ENCODE measurements around the gene GPR50.

The GPR50 gene

DNA sequence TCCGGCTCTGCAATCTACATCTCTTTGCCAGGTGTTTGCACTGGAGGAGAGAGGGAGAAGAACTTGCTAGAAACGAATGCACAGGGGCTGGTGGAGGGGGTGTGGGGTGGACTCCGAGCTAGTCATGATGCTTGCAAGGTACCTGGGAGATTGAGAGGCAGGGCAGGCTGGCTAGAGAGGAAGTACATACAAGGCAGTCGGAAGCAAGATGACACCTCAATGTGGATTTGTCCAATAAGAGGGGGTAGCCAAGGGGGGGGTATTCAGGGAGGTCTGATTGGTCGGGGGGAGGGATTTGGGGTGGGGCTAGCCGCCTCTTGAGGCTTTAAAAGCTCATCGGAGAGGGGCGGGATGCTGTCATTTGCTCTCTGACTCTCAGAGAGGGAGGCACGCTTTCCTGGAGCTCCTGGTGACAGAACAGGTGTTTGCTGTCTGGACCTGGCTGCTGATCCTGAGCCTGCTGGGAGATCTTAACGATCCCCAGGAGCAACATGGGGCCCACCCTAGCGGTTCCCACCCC lies at the start of gene GPR50:
Gene GPR50, plus strand, starts transcription at position 354 of the 520 bp plus-strand sequence. Its CDS starts 138 bp downstream, at position 492.
- Mint-ChIP-seq H3K4me3 (peak within 1 kb of the TSS; percentile 66 to 77 (median 66)), H3K36me3 (ENCODE audit: low read depth) (peaks cover 14% of the 10 kb centered on the region), H3K4me1 (peaks cover 9% of the 10 kb centered on the region), H3K27me3 (ENCODE audit: low read depth) (peaks cover 93% of the 10 kb centered on the region), H3K27ac (no peak within 1 kb of the TSS), H3K9me3 (peaks cover 41% of the 10 kb centered on the region)
- no peak for TF ChIP-seq CTCF (IDR thresholded peaks at IDR 0.05; ENCODE audit: unreplicated experiment in 3 of 3)

GRCh38 chrX:151132531-151132930 lies 43.9 kb upstream of the GPR50 start:
- H3K27me3 Mint-ChIP-seq (ENCODE audit: low read depth) = no peaks in the 10 kb centered on the region
- no peak overlapping the region for H3K27ac Mint-ChIP-seq
- H3K9me3 Mint-ChIP-seq = peaks cover 8% of the 10 kb centered on the region
- no peaks in the 10 kb centered on the region for H3K4me1 Mint-ChIP-seq
- TF ChIP-seq CTCF (IDR thresholded peaks at IDR 0.05; ENCODE audit: unreplicated experiment in 3 of 3) = no peak
- no peak overlapping the region for H3K4me3 Mint-ChIP-seq
- H3K36me3 Mint-ChIP-seq (ENCODE audit: low read depth) = no peaks in the 10 kb centered on the region

DNA sequence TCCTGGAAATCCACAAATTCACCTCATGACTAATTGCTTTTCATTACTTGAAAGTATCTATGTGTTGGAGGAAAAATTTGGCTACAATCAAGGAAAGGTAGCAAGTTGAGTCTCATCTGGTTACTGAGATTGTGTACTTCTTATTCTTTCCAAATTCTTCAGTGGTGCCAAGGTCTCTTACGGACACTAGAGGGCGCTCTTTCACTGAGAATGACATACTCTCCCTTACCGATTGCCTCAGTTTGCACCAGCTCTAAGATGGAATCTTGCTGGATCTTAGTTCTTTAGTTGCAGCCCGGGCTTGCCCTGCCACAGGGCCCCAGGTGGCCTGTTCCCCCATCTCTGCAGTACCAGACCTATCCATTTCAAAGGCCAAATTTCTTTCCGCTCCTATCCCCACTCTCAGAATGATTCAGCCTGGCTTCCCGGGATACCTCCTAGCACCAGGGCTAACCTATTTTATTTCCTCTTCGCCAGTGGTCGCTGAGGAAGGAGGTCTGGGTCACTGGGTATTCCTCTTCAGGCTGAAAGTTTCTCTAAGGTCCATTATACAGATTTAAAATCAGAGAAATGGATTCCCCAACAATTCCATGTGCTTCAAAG lies 24.6 kb upstream of the GPR50 start:
- no peak overlapping the region for H3K4me3 Mint-ChIP-seq
- peak; percentile 63 to 73 (median 71) for TF ChIP-seq CTCF (IDR thresholded peaks at IDR 0.05; ENCODE audit: unreplicated experiment in 3 of 3)
- H3K27ac Mint-ChIP-seq = no peak overlapping the region
- H3K9me3 Mint-ChIP-seq = peaks cover 16% of the 10 kb centered on the region
- peaks cover 44% of the 10 kb centered on the region for H3K27me3 Mint-ChIP-seq (ENCODE audit: low read depth)
- no peaks in the 10 kb centered on the region for H3K36me3 Mint-ChIP-seq (ENCODE audit: low read depth)
- H3K4me1 Mint-ChIP-seq = no peaks in the 10 kb centered on the region

GRCh38 chrX:151153086-151153485 lies 23.3 kb upstream of the GPR50 start:
- Mint-ChIP-seq H3K36me3 (ENCODE audit: low read depth) (no peaks in the 10 kb centered on the region), H3K4me3 (no peak overlapping the region), H3K27ac (no peak overlapping the region), H3K9me3 (peaks cover 19% of the 10 kb centered on the region), H3K27me3 (ENCODE audit: low read depth) (peaks cover 35% of the 10 kb centered on the region), H3K4me1 (no peaks in the 10 kb centered on the region)
- peak; percentile 40 to 44 (median 40) for TF ChIP-seq CTCF (IDR thresholded peaks at IDR 0.05; ENCODE audit: unreplicated experiment in 3 of 3)

DNA sequence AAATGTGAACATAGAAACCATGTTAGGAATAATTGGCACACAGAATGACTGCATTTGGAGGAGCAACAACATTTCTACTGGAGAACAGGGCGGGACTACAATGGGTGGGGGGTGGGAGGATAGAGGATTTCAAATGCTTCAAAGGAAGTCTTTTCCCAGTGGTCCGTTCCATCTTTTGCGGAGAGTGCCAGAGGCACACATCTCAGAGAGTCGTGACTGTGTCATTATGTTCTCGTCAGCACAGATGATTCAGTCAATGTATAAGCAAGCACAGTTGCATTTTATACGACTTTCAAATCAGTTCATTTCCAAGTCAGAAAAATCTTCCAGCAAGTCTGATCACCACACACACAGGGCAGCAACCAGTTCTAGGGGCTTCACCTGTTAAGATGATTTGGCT lies 22.7 kb upstream of the GPR50 start:
- no peak overlapping the region for H3K4me3 Mint-ChIP-seq
- no peak for TF ChIP-seq CTCF (IDR thresholded peaks at IDR 0.05; ENCODE audit: unreplicated experiment in 3 of 3)
- peaks cover 19% of the 10 kb centered on the region for H3K9me3 Mint-ChIP-seq
- H3K36me3 Mint-ChIP-seq (ENCODE audit: low read depth) = no peaks in the 10 kb centered on the region
- H3K27ac Mint-ChIP-seq = no peak overlapping the region
- no peaks in the 10 kb centered on the region for H3K4me1 Mint-ChIP-seq
- peaks cover 37% of the 10 kb centered on the region for H3K27me3 Mint-ChIP-seq (ENCODE audit: low read depth)

DNA sequence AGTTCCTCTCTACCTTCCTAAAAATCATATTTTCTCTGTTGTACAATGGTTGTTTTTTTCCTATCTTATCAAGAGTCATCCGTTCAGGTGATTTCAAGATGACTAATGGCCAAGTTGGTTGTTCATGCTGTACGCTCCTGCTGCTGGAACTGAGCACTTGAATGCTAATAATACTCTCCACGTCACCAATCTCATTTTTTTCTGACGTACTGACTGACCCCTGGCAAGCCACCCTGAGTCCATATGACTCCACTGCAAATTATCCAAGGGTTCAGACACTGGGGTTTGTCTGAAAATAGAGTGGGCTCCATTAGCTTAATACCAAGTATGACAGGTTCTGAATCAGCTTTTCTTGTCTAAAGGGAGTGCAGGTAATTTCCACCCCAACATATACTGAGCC lies 21.1 kb upstream of the GPR50 start:
- Mint-ChIP-seq H3K27me3 (ENCODE audit: low read depth) (peaks cover 33% of the 10 kb centered on the region), H3K36me3 (ENCODE audit: low read depth) (no peaks in the 10 kb centered on the region), H3K27ac (no peak overlapping the region), H3K4me3 (no peak overlapping the region), H3K4me1 (no peaks in the 10 kb centered on the region), H3K9me3 (peaks cover 13% of the 10 kb centered on the region)
- TF ChIP-seq CTCF (IDR thresholded peaks at IDR 0.05; ENCODE audit: unreplicated experiment in 3 of 3) = no peak

All from nephron (organoid).